Fibroblast of skin of right quadriceps (primary cell): ENCODE results near the gene MYO1B.
A peak's percentile ranks its signal among the peaks of the same experiment; 100 is the strongest.

ENCODE experiments used
- DNase-seq: peaks from one replicate; pipeline ENCODE4 v3.0.0-alpha.2; 2013

MYO1B gene

DNA sequence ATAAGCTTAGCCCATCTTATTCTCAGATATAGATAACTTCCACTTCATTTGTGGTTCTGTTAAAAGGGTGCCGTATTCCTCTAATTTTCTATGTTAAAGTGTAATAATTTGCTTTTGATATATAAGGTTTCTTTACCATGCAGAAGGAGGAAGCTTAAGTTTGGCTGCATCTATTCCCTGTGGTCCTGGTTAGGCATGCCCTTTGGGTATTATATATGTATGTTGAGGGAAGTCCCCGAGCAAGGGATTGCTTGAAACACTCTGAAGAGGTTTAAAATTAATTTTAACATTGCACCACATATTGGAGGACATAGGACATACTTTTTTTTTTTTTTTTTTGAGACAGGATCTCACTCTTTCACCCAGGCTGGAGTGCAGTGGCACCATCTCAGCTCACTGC lies 16.9 kb upstream of the MYO1B start:
- DNase-seq = no peak

DNA sequence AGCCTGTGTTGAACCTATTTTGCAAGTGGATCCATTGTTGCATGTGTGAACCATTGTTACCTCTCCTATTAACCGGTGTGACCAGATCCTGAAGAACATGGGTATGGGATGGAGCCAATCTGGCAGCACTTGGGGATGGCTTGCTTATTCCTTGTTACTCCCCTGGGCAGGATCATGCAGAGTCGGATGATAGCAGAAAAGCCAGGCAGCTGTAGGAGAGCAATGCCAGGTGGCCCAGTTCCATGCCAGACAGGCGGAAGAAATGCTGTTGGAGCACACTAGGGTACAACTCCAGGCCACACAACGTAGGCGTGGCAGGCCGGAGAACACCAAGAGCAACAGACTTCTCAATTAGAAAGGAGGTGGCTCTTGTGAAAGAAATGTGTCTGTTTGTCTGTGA lies 16.3 kb upstream of the MYO1B start:
- no peak for DNase-seq

DNA sequence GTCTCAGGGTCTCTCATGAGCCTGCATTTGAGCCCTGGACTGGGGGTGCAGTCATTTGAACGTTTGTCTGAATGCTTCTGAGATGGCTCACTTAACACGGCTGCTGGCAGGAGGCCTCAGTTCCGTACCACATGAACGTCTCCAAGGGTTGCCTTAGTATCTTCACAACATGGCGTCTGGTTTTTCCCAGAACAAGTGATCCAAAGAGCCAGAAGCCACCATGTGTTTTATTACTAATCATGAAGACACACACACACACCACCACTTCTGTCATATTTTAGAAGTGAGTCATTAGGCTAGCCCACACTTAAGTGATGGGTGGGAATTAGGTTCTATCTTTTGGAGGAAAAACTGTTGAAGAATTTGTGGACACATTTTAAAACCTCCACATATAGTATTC lies 15.0 kb upstream of the MYO1B start:
- DNase-seq = peak; percentile 98

DNA sequence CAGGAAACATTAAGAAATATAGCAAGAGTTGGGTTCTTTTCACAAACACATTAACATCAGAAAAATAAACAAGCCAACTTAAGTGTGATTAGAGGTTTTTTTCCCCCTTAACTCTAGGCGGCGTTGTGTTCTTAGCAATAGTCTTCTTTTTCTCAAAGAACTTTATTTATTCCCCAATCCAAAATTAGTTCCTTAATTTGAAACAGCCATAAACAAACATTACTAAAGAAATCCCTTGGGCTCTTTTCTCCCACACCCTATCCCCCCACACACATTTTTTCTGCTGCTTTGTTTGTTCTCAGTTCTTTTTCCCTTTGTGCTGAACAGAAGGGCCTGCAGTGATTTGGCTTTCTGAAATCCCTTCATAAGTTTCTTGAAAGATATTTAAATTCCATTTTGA lies 13.2 kb upstream of the MYO1B start:
- DNase-seq = peak; percentile 82

DNA sequence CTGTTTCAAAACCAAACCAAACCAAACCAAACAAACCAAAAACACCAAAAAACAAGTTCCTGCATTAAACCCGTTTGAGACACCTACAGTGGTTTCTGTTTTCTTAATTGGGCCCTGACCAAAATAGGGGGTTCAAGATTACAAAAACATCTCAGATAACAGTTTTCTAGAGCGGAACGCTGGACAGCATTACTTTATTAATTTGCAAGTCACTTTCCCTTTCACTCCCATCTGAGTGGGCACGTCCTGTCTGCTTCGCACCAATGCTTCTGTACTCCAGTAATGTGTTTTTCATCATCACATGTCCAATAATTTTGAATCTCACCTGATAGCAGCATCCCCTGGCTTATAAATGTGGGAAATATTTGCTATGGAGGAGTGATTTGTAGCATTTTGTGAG lies 11.7 kb upstream of the MYO1B start:
- no peak for DNase-seq

GRCh38 chr2:191234376-191234775 lies 10.8 kb upstream of the MYO1B start:
- DNase-seq = peak; percentile 76

- no peak for DNase-seq
Measured at GRCh38 chr2:191240871-191241270, 4.3 kb upstream of the MYO1B start.

DNA sequence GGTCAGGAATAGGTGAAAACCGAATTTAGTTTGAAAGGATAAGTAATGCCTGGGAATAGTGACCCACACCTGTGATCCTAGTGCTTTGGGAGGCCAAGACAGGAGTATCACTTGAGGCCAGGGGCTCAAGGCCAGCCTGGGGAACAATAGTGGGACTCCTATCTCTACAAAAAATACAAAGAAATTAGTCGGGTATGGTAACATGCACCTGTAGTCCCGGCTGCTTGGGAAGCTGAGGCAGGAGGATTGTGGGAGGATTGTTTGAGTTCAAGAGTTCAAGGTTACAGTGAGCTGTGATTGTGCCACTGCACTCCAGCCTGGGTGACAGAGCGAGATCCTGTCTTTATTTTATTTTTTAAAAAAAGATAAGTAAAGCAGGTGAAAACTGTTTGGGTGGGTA lies 3.8 kb upstream of the MYO1B start:
- no peak for DNase-seq

- no peak for DNase-seq
Measured at GRCh38 chr2:191243154-191243553, 2.0 kb upstream of the MYO1B start.

GRCh38 chr2:191244350-191244749 lies 854 bp upstream of the MYO1B start:
- no peak for DNase-seq

DNA sequence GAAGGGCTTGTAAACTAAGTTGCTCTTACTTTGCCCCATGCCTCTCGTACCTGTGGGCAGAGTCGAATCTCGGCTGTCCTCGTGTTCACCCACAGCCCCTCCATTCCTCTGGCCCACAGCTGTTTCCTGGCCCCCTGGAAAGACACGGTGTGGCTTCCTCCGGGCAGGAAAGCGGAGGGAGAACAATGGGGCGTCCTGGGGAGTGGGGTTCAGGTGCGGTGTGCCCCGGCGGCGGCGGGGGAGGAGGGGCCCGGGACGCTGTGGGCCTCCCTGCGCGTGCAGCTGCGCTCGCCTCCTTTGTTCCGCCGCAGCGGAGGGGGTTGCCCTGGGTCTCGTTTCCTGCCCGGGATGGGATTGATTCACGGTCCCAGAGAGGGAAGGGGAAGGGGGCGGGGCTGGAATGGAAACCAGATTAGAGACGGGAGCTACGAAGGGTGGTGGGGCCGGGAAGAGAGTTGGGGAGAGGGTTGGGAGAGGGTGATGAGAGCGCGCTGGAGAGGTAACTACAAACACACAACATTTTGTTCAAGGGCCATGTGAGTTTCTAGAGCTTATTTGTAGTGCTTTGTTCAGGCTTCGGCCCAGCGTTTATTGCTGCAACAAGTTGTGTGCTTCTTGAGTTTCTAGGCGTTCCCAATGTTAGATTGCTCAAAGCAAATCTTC lies 796 bp downstream of the MYO1B start:
- peak; percentile 82 for DNase-seq

DNA sequence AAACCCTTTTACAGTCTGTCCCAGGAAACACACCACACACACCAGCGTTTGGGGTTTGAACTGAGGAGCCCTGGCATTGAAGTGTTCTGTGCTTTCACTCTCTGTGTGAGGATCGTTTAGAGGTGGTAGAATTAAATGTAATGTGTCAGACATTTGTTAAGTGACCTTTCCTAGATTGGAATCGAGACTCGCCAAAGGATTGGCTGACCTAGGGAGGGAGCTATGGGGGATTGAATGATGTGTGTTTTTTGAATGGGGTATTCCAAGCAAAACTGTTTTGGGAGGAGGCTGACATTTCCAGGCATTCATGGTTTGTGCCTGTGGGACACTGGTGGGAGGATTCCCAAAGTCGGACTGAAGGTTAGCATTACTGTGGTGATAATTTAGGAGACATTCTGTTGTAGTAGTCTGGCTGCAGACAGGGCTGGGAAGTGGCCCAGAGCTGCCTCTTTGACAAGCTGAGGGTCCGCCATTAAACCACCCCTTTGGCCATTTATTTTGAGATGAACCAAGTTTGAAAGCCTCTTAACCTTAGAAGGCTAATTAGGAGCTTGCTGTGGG lies 1.7 kb downstream of the MYO1B start:
- peak; percentile 27 for DNase-seq

- DNase-seq = peak; percentile 92
Measured at GRCh38 chr2:191247381-191248057, 2.3 kb downstream of the MYO1B start.

DNA sequence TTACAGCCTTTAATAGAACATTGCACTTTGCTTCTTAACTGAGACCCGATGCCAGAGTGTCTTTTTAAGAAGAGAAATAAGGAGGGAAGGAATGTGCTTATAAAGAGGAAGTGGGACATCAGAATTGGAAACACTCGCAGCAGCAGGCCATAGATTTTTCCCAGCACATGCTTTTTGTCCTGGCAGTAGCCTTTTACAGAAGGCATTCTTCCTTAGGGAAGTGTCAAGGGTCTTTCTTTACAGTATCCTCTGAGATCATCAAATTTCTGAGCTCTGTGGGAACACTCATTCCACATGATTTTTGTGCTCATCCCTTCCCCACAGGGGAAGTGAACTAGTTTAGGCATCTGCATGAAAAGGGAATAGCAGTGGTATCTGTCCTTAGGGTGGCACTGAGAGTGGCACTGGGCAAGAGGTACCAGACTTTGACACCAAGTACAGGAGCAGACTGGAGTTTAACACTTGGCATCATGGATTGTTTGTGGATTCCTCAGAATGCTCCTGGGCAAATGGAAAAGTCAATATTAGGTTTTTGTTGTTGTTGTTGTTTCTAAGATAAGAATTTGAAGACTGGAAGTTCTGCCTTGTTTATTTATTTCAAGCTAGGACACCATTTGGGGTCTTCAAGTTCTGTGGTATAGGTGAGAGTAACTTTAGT lies 4.1 kb downstream of the MYO1B start:
- peak; percentile 34 for DNase-seq

DNA sequence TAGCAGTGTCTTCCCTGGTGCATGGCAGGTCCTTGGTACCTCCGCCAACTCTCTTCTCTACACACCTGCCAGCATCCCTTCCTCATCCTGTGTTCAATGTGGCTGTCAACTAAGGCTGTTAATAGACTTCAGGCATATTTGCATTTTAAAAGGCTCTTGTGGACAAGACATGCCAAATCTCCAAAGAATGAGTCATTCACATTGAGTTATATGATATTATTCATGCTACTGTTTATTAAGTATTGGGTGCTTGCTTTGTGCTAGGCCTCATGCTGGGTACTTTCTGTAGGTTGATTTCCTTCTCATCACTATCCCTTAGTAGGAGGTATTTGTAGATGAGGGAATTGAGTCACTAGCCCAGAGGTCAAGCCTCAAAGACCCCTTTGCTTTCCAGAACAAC lies 5.2 kb downstream of the MYO1B start:
- DNase-seq = peak; percentile 48

DNA sequence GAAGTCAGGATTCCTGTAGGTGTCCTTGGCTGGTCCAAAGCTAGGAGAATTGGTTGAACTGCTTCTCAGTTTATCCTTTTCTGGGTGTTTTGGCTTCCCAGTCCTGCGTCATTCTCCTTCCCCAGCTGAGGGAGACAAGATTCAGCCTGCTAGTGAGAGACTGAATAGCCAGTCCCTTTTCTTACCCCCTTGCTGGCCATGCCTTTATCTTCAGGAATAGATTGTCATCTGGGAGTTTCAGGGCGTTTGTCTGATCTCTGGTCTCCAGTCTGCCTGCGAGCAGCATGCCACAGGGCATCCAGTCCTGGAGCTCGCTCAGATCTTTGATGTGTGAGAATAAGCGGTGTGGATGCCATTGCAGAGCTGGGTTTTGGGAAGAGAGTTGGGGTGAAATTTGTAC lies 5.8 kb downstream of the MYO1B start:
- no peak for DNase-seq

- peak; percentile 67 for DNase-seq
Measured at GRCh38 chr2:191252699-191253098, 7.5 kb downstream of the MYO1B start.

GRCh38 chr2:191253476-191253875 lies 8.3 kb downstream of the MYO1B start:
- DNase-seq = peak; percentile 55

GRCh38 chr2:191255271-191255670 lies 10.1 kb downstream of the MYO1B start:
- DNase-seq = peak; percentile 43

DNA sequence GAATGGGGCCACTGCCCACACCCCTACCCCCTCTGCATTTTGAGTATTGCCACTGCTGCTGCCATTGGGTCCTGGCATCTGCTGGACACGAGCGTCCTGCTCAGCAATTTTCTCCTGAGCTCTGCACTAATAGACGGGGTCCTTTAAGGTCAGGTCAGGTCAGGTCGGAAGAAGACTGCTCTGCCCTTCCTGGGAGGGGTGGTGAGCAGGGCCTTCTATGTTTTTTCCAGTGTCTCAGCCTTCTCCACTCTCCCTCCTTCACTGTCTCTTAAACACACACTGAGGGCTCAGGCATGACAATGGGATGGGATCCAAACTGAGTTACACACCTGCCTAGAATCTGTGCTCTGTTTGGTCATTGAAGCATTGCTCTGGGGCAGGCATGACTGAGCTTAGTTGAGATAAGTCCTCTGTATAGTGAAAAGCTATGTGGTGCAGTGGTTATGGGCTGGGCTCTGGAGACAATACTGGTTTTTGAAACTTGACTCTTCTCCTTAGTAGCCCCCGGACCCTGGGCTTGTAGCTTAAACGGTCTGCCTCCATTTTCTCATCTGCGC lies 10.6 kb downstream of the MYO1B start:
- DNase-seq = no peak

GRCh38 chr2:191257934-191258333 lies 12.7 kb downstream of the MYO1B start:
- no peak for DNase-seq

DNA sequence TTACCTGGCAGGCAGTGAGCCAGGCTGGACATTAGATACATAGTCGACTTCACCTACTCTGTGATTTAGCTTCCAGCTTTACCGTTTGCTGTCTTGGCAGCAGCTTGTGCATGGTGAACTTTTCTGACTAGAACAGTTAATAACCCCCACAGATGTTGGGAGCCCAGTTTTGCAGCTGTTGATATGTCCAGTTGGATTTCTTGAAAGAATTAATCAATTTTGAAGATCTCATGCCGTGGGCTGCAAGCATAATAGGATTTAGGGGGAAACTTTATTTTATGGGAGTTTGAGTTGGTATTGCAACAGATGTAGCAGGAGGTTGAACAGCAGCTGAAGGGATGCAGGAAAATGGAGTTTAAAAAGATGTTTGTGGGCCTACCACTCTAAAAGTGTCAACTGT lies 13.8 kb downstream of the MYO1B start:
- no peak for DNase-seq

- DNase-seq = peak; percentile 45
Measured at GRCh38 chr2:191262436-191262835, 17.2 kb downstream of the MYO1B start.

- DNase-seq = no peak
Measured at GRCh38 chr2:191263050-191263449, 17.8 kb downstream of the MYO1B start.
